ENCODE data around the gene PTPN14. TPM values are rescaled to one million over a fixed set of nuclear protein-coding genes. Genes with fewer than 3 reads are reported as not detected.

PTPN14 gene
- polyA plus RNA-seq, 1 experiment = 34.2 TPM

- ChIA-PET POLR2A (interaction anchor here (1.8 kb wide), 1 partner anchor 10 kb away, joined by 4 read pairs; no protein-coding TSS in a partner anchor), CTCF (interaction anchor here (0.9 to 3.2 kb wide), 4 partner anchors 9 to 279 kb away, joined by 3 to 15 read pairs (median 5); no protein-coding TSS in a partner anchor)
- H3K9me3 ChIP-seq (ENCODE audit: control insufficient read depth, insufficient read depth, low read length) = no peaks in the 10 kb centered on the region
- H3K27me3 ChIP-seq (ENCODE audit: control insufficient read depth, insufficient read depth, low read length) = no peaks in the 10 kb centered on the region
- no peak for DNase-seq (ENCODE audit: low read depth, low spot score)
- no peak for TF ChIP-seq CTCF (IDR thresholded peaks at IDR 0.05; ENCODE audit: low read depth, low read length)
- no peak overlapping the region for H3K27ac ChIP-seq (ENCODE audit: low read depth, low read length)
- no peak overlapping the region for H3K4me3 ChIP-seq (ENCODE audit: low read depth, low read length)
Measured at GRCh38 chr1:214540324-214540723, 11.1 kb downstream of the PTPN14 start.

DNA sequence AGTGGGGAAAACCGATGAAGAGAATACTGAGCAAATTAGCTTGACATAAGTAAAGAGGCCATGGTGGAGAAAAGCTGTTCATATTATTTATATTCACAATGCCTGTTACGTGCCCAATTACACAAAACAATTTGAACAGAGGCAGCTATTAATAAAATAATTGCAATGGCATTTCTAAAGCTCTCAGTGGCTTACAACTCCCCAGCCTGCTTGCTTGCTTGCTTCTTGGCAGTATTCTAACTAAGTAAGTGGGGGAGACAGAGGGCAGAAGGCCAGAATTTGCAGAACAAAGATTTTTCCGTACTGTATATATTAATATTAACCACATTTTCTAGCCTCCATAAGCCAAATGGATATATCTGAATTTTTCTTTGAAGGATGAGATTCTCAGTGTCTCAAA lies 12.9 kb downstream of the PTPN14 start:
- ChIA-PET CTCF (interaction anchor here (1.3 to 3.2 kb wide), 4 partner anchors 11 to 277 kb away, joined by 3 to 15 read pairs (median 10); no protein-coding TSS in a partner anchor), POLR2A (no interaction called here)
- no peak overlapping the region for H3K27ac ChIP-seq (ENCODE audit: low read depth, low read length)
- H3K4me3 ChIP-seq (ENCODE audit: low read depth, low read length) = no peak overlapping the region
- TF ChIP-seq CTCF (IDR thresholded peaks at IDR 0.05; ENCODE audit: low read depth, low read length) = no peak
- no peaks in the 10 kb centered on the region for H3K9me3 ChIP-seq (ENCODE audit: control insufficient read depth, insufficient read depth, low read length)
- no peaks in the 10 kb centered on the region for H3K27me3 ChIP-seq (ENCODE audit: control insufficient read depth, insufficient read depth, low read length)
- no peak for DNase-seq (ENCODE audit: low read depth, low spot score)

DNA sequence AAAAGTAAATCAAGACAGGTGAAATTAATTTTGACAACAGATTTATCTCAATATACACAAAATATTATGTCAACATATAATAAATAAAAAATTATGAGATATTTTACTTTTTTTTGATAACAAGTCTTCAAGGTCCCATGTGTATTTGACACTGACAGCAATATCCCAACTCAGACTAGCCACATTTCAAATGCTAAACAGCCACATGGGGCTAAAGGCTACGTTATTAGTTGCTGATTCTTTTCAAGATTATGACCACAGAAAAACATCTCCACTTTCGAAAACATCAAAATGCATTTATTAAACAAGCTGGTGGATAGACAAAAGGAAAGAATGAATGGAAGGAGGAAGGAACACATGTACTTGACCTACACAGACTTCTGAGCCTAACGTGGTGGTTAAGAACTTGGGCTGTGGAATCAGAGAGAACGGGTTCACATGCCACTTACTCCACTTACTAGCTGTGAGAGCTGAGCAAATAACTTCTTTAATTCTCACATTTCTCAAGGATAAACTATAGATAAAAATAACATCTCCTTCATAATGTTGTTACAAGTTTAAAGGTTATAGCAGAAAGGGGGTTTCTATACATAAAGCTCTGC lies 13.4 kb downstream of the PTPN14 start:
- ChIA-PET POLR2A (no interaction called here), CTCF (interaction anchor here (1.6 to 3.2 kb wide), 3 partner anchors 11 to 205 kb away, joined by 3 to 15 read pairs (median 15); no protein-coding TSS in a partner anchor)
- Histone ChIP-seq H3K27me3 (ENCODE audit: control insufficient read depth, insufficient read depth, low read length) (no peaks in the 10 kb centered on the region), H3K9me3 (ENCODE audit: control insufficient read depth, insufficient read depth, low read length) (no peaks in the 10 kb centered on the region; the same call in 1 of the 2 replicates), H3K4me3 (ENCODE audit: low read depth, low read length) (no peak overlapping the region), H3K27ac (ENCODE audit: low read depth, low read length) (no peak overlapping the region)
- DNase-seq (ENCODE audit: low read depth, low spot score) = no peak
- TF ChIP-seq CTCF (IDR thresholded peaks at IDR 0.05; ENCODE audit: low read depth, low read length) = no peak

DNA sequence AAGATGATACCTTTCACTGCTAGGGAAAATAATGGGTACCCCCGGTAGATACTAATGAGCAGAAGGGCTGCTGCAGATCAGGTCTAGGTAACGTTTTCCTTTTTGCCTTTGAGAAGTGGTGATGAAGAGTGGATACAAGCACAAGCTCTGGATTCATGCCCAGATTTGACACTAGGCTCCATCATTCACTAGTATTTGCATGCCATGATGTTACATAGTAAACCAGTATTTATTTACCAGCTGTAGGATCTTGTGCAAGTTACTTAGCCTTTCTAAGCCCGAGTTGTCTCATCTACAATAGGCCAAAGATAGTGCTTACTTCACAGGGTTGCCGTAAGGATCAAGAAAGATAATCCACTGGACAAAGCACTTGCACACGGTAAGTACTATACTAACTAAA lies 14.2 kb downstream of the PTPN14 start:
- H3K27ac ChIP-seq (ENCODE audit: low read depth, low read length) = no peak overlapping the region
- POLR2A ChIA-PET = interaction anchor here (1.0 kb wide), 1 partner anchor 55 kb away, joined by 5 read pairs; no protein-coding TSS in a partner anchor
- no peak for DNase-seq (ENCODE audit: low read depth, low spot score)
- H3K9me3 ChIP-seq (ENCODE audit: control insufficient read depth, insufficient read depth, low read length) = no peaks in the 10 kb centered on the region; the same call in 1 of the 2 replicates
- TF ChIP-seq CTCF (IDR thresholded peaks at IDR 0.05; ENCODE audit: low read depth, low read length) = no peak
- CTCF ChIA-PET = interaction anchor here (0.6 to 2.7 kb wide), 4 partner anchors 12 to 987 kb away, joined by 3 to 15 read pairs (median 4); no protein-coding TSS in a partner anchor
- no peaks in the 10 kb centered on the region for H3K27me3 ChIP-seq (ENCODE audit: control insufficient read depth, insufficient read depth, low read length)
- H3K4me3 ChIP-seq (ENCODE audit: low read depth, low read length) = no peak overlapping the region

DNA sequence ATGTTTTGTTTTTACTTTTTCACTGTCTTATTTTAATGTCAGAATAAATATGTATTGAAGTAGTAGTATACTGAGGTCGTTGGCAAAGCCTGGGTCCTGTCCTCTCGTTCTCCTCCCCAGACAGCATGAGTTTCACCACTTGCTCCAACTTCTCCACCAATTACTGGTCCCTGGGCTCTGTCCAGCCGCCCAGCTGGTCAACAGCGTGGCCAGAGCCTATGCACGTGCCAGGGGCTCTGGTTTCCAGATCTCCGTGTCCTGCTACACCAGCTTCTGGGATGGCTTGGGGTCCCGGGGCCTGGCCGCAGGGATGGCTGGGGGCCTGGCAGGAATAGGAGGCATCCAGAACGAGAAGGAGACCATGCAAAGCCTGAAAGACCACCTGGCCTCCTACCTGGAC lies 19.3 kb downstream of the PTPN14 start:
- no peaks in the 10 kb centered on the region; the same call in 1 of the 2 replicates for H3K9me3 ChIP-seq (ENCODE audit: control insufficient read depth, insufficient read depth, low read length)
- no peak overlapping the region for H3K4me3 ChIP-seq (ENCODE audit: low read depth, low read length)
- TF ChIP-seq CTCF (IDR thresholded peaks at IDR 0.05; ENCODE audit: low read depth, low read length) = no peak
- DNase-seq (ENCODE audit: low read depth, low spot score) = no peak
- H3K27me3 ChIP-seq (ENCODE audit: control insufficient read depth, insufficient read depth, low read length) = no peaks in the 10 kb centered on the region
- ChIA-PET CTCF (no interaction called here), POLR2A (no interaction called here)
- no peak overlapping the region for H3K27ac ChIP-seq (ENCODE audit: low read depth, low read length)

Data from AG04450 (cell line).